GM18505 (cell line): ENCODE measurements around the gene SHISAL1.

ENCODE experiments used
- ATAC-seq: cut with Tn5 transposase; IDR thresholded peaks from one replicate; pipeline ENCODE4 v1.9.1; 2021; ENCODE audit not compliant: unreplicated experiment
- POLR2A ChIP-seq: IDR thresholded peaks from 4 replicates; pipeline ENCODE4 v1.6.1; 2011; ENCODE audit warnings: borderline replicate concordance; ENCODE audit not compliant: insufficient read depth, insufficient read length; ENCODE audit errors: extremely low read depth

The SHISAL1 gene

GRCh38 chr22:44351685-44352377 is 39.1 kb upstream of the SHISAL1 start:
- TF ChIP-seq POLR2A = no peak
- no peak for ATAC-seq

- no peak for ATAC-seq
Observed at GRCh38 chr22:44351037-44351436, 38.3 kb upstream of the SHISAL1 start.

GRCh38 chr22:44349594-44349993 is 36.8 kb upstream of the SHISAL1 start:
- no peak for TF ChIP-seq POLR2A
- ATAC-seq = no peak

More at GRCh38 chr22:44351037-44351436, 38.3 kb upstream of the SHISAL1 start:
- no peak for TF ChIP-seq POLR2A

GRCh38 chr22:44348971-44349560 is 36.3 kb upstream of the SHISAL1 start:
- TF ChIP-seq POLR2A = no peak
- ATAC-seq = no peak

- no peak for ATAC-seq
- no peak for TF ChIP-seq POLR2A
Observed at GRCh38 chr22:44347549-44347948, 34.8 kb upstream of the SHISAL1 start.

GRCh38 chr22:44347080-44347479 is 34.3 kb upstream of the SHISAL1 start:
- no peak for TF ChIP-seq POLR2A
- ATAC-seq = no peak

GRCh38 chr22:44345872-44346271 is 33.1 kb upstream of the SHISAL1 start:
- no peak for TF ChIP-seq POLR2A
- ATAC-seq = no peak

GRCh38 chr22:44344407-44344806 is 31.7 kb upstream of the SHISAL1 start:
- TF ChIP-seq POLR2A = no peak
- no peak for ATAC-seq

GRCh38 chr22:44342347-44342956 is 29.7 kb upstream of the SHISAL1 start:
- no peak for TF ChIP-seq POLR2A
- ATAC-seq = no peak

GRCh38 chr22:44341431-44342346 is 28.9 kb upstream of the SHISAL1 start:
- no peak for TF ChIP-seq POLR2A

GRCh38 chr22:44340271-44341239 is 27.8 kb upstream of the SHISAL1 start:
- TF ChIP-seq POLR2A = no peak
- no peak for ATAC-seq

More at GRCh38 chr22:44341431-44342346, 28.9 kb upstream of the SHISAL1 start:
- ATAC-seq = no peak

- no peak for TF ChIP-seq POLR2A
- ATAC-seq = no peak
Observed at GRCh38 chr22:44338906-44339305, 26.2 kb upstream of the SHISAL1 start.

- no peak for TF ChIP-seq POLR2A
- no peak for ATAC-seq
Observed at GRCh38 chr22:44338177-44338810, 25.5 kb upstream of the SHISAL1 start.

- ATAC-seq = no peak
- TF ChIP-seq POLR2A = no peak
Observed at GRCh38 chr22:44337678-44338004, 24.9 kb upstream of the SHISAL1 start.
